Measurements from ENCODE around the gene POMP.

The POMP gene

GRCh38 chr13:28699246-28699645 lies 40.3 kb downstream of the POMP start:
- FAIRE-seq = no peak

GRCh38 chr13:28704282-28704681 lies 45.4 kb downstream of the POMP start:
- FAIRE-seq = no peak

GRCh38 chr13:28704919-28705318 lies 46.0 kb downstream of the POMP start:
- FAIRE-seq = no peak

GRCh38 chr13:28705461-28706083 lies 46.6 kb downstream of the POMP start:
- no peak for FAIRE-seq

- no peak for FAIRE-seq
Measured at GRCh38 chr13:28707629-28708427, 48.9 kb downstream of the POMP start.

GRCh38 chr13:28710161-28710560 lies 51.2 kb downstream of the POMP start:
- FAIRE-seq = no peak

- FAIRE-seq = no peak
Measured at GRCh38 chr13:28714651-28715050, 55.7 kb downstream of the POMP start.

GRCh38 chr13:28716511-28716910 lies 57.6 kb downstream of the POMP start:
- no peak for FAIRE-seq

- no peak for FAIRE-seq
Measured at GRCh38 chr13:28717170-28717569, 58.2 kb downstream of the POMP start.

- FAIRE-seq = no peak
Measured at GRCh38 chr13:28718196-28718542, 59.2 kb downstream of the POMP start.

GRCh38 chr13:28718543-28719226 lies 59.8 kb downstream of the POMP start, which contains the start of gene SLC46A3:
TSS of gene SLC46A3 (minus strand) at chr13:28718970. CDS start at chr13:28717998, 972 bp downstream.
- FAIRE-seq = no peak

- FAIRE-seq = no peak
Measured at GRCh38 chr13:28719227-28720055, 60.5 kb downstream of the POMP start.

- no peak for FAIRE-seq
Measured at GRCh38 chr13:28723806-28724205, 64.9 kb downstream of the POMP start.

- no peak for FAIRE-seq
Measured at GRCh38 chr13:28725046-28725610, 66.2 kb downstream of the POMP start.
